GM19438 (cell line): Measurements from ENCODE around the gene GIPC1.
A peak's percentile ranks its signal among the peaks of the same experiment; 100 is the strongest.

Source experiments
- ATAC-seq: cut with Tn5 transposase; IDR thresholded peaks from one replicate; pipeline ENCODE4 v1.9.1; 2021; ENCODE audit warnings: low read depth; ENCODE audit not compliant: unreplicated experiment

Gene GIPC1

DNA sequence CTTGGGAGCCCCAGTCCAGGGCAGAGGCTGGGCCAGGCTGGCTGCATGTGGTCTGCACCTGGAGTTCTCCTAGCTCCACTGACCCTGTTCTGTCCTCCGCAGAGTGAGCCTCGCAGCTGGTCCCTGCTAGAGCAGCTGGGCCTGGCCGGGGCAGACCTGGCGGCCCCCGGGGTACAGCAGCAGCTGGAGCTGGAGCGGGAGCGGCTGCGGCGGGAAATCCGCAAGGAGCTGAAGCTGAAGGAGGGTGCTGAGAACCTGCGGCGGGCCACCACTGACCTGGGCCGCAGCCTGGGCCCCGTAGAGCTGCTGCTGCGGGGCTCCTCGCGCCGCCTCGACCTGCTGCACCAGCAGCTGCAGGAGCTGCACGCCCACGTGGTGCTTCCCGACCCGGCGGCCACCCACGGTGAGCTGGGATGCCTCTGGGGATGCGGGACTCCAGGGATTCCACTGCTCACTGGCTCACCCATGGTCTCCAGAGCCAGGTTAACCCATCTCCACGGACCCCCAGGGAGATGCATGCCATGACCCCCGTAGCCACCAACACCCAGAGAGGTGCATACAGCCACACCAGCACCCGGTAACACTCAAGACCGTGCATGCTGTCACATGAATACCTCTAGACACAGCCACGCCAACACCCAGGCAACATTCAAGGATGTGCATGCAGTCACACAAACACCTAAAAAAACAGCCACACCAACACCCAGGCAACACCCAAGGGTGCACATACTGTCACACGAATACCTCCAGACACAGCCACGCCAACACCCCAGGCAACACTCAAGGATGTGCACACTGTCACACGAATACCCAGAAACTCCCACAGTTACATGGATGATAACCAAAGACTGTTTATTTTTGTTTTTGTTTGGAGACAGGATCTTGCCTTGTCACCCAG lies 54.6 kb downstream of the GIPC1 start:
- ATAC-seq = no peak

GRCh38 chr19:14440049-14440448 lies 55.9 kb downstream of the GIPC1 start:
- ATAC-seq = peak; percentile 84

GRCh38 chr19:14439014-14439413 lies 56.9 kb downstream of the GIPC1 start:
- no peak for ATAC-seq

DNA sequence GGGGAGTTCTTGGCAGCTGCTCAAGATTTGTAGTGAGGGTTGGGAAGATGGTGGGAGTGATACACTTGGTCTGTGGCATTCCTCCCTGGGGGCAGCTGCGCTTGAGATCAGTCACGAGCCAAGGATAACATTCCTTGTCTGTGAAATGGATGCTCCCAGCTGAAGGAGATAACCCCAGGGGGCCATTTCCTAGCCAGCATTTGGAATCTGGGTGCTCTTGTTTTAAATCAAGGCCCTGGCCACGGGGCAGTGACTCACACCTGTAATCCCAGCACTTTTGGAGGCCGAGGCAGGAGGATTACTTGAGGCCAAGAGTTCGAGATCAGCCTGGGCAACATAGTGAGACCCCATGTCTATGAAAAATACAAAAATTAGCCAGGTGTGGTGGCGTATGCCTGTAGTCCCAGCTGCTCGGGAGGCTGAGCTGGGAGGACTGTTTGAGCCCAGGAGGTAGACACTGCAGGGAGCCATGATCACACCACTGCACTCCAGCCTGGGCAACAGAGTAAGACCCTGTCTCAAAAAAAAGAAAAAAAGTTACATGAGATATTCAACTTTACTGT lies 58.3 kb downstream of the GIPC1 start:
- no peak for ATAC-seq

DNA sequence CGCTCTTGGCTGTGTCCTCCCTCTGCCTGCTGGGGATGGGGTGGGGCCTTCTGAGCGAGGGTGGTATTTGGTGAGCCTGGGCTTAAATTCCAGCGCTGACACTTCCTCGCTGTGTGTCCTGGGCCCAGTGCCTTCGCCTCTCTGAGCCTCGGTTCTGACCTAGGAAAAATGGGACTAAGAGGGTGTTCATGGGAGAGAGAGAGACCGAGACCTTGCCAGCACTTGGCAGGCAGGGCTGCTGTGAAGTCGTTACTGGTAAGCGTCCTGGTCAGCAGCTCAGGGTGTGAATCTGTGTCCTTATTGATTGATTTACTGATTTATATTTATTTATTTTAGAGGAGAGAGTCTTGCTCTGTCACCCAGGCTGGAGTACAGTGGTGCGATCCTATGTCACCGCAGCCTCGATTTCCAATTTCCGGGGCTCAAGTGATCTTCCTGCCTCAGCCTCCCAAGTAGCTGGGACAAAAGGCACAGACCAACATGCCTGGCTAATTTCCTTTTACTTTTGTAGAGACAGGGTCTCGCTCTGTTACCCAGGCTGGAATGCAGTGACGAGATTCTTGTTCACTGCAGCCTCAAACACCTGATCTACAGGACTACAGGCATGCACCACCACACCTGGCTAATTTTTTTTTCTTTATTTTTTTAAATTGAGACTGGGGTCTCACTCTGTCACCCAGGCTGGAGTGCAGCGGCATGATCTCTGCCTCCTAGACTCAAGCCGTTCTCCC lies 60.4 kb downstream of the GIPC1 start:
- no peak for ATAC-seq

DNA sequence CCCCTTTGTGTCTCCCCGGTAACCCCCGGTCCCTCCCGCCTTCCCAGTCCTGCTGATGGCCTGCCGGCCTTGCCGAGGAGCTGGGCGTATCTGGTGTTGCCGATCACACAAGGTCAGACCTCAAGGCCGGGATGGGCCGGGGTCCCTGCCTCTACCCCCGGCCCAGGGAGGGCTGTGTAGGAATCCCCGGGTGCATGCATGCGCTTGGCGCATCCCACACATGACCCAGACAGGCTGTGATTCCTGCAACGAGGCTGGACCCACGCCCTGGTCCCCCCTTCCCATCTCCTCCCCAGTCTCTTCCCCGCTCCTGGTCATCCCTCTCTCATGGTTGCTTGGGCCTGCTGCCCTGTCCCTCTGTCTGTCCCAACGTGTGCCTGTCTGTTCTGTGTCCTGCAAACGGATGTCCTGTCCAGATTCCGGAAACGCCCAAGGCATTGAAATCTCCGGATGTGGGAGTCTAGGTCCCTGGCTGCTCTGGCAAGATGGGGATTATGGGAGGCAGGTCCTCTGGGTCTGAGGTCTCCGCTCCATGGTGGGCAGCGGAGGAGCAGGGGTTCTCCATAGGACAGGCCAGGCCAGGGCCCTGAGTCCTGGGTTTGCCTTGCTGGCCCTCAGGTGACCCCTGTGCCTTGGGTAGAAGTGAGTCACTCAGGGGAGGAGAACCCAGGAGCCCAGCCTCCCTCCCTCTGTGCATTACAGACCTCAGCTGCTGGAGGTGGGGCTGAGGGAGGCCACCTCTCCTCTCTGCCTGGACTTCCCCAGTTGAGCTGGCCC lies 61.2 kb downstream of the GIPC1 start:
- ATAC-seq = no peak

- no peak for ATAC-seq
Observed at GRCh38 chr19:14433554-14434501, 62.1 kb downstream of the GIPC1 start.

GRCh38 chr19:14432791-14433553 lies 63.0 kb downstream of the GIPC1 start, which contains the start of gene PKN1:
PKN1 (plus strand) TSS chr19:14433306; CDS start chr19:14433522, 216 bp downstream.
- no peak for ATAC-seq

DNA sequence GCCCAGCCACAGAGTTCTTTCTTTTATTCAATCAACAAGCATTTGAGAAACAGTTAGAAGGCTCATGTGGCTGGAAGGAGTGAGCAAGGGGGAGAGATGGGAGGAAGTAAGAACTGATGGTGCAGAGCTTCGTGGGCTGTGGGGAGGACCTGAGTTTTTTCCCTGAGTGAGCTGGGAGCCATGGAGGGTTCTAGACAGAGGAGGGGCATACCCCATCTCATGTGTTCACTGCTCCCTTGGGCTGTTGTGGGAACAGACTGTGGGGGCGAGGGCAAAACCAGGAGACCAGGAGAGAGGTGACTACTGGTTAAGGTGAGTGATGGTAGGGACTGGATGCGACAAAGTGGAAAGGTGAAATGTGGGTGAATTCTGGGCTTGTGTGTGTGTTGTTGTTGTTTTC lies 65.2 kb downstream of the GIPC1 start:
- ATAC-seq = no peak

- no peak for ATAC-seq
Observed at GRCh38 chr19:14428882-14429416, 67.0 kb downstream of the GIPC1 start.
